ENCODE data around the gene RBBP5. TPM values are rescaled to one million over a fixed set of nuclear protein-coding genes. Genes with fewer than 3 reads are reported as not detected.

Gene RBBP5
- total RNA-seq, 1 experiment from 2014 or later, result 20.5 TPM

DNA sequence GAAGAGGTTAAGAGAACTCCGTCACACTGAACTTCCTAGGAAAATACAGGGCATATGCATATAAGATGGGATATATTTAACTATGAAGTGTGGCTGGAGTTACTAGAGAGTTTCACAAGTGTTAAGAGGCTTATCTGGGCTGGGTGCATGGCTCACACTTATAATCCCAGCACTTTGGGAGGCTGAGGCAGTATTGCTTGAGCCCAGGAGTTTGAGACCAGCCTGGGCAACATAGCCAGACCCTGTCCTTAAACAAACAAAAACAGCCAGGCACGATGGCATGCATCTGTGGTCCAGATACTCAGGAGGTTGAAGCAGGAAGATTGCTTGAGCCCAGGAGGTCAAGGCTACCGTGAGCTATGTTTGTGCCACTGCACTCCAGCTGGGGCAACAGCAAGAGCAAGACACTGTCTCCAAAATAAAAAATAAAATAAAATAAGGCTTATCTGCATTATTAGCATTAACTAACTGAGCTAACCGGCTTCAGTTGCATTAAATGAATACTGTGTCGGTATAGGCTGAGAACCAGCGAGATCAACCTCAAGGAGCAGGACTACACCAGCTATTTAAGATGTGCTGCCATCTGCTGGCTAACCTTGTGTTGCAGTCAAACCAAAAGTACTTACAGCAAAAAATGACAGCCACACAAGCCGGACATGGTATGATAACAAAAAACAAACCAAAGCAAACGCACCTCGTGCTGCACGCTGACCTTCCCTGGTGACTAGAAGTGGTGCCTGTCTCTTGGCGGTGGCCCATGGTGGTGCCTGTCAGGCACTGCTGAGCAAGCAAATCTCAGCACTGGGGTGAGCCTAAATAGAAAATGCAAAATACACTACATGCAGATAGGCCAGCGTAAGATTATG, 19.7 kb upstream of the RBBP5 start:
- Histone ChIP-seq H3K9me3 (no peaks in the 10 kb centered on the region), H3K27me3 (no peaks in the 10 kb centered on the region), H3K36me3 (peaks cover 9% of the 10 kb centered on the region), H3K4me3 (no peak overlapping the region)
- peak; percentile 62 for DNase-seq

DNA sequence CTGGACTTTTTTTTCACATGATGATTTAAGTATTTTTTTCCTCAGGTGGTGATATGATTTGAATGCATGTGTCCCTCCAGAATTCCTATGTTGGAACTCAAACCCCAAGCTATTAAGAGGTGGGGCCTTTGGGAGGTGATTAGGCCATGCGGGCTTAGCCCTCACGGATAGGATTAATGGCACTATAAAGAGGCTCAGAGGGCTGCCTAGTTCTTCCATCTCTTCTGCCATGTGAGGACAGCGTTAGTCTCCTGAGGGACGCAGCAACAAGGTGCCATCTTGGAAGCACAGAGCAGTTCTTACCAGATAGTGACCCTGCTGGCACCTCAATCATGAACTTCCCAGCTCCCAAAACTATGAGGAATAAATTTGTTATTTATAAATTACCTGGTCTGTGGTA, 18.3 kb upstream of the RBBP5 start:
- no peaks in the 10 kb centered on the region for H3K36me3 ChIP-seq
- H3K4me3 ChIP-seq, result no peak overlapping the region
- no peaks in the 10 kb centered on the region for H3K9me3 ChIP-seq
- no peaks in the 10 kb centered on the region for H3K27me3 ChIP-seq
- no peak for DNase-seq

DNA sequence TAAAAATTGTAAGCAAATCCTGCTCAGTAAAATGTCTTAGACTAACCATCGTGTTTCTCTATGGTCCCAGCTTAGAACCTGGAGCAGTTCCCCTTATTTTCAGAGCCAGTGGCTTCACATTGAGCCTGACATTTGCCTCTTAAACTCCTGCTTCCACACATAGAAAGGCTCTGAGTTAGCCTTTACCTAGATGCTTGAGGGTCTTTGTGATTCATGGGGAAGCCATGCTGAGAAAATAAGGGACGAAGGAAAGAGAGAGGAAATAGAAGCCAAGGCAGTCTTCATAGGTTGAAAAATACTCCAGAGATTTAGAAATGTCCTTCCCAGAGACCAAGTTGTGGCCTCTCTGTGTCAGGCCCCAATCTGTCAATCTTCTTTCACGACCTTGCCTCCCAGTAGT, 16.1 kb upstream of the RBBP5 start:
- Histone ChIP-seq H3K27me3 (no peaks in the 10 kb centered on the region), H3K36me3 (no peaks in the 10 kb centered on the region), H3K9me3 (no peaks in the 10 kb centered on the region), H3K4me3 (no peak overlapping the region)
- no peak for DNase-seq

DNA sequence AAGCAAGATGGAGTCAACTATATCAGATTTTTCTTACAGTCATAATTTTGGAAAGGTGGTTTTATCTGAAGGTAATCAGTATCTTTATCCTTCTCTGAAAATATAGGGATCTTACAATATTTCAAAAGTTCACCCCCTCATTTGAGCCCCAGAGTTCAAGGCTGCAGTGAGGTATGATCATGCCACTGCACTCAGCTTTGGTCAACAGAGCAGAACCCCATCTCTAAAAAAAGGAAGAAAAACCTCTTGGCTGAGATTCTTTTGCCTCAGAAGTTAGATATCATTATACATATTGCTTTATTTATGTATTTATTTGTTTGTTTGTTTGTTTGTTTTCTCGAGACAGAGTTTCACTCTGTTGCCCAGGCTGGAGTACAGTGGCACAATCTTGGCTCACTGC, 11.5 kb upstream of the RBBP5 start:
- Histone ChIP-seq H3K27me3 (no peaks in the 10 kb centered on the region), H3K36me3 (no peaks in the 10 kb centered on the region), H3K9me3 (no peaks in the 10 kb centered on the region), H3K4me3 (no peak overlapping the region)
- no peak for DNase-seq

DNA sequence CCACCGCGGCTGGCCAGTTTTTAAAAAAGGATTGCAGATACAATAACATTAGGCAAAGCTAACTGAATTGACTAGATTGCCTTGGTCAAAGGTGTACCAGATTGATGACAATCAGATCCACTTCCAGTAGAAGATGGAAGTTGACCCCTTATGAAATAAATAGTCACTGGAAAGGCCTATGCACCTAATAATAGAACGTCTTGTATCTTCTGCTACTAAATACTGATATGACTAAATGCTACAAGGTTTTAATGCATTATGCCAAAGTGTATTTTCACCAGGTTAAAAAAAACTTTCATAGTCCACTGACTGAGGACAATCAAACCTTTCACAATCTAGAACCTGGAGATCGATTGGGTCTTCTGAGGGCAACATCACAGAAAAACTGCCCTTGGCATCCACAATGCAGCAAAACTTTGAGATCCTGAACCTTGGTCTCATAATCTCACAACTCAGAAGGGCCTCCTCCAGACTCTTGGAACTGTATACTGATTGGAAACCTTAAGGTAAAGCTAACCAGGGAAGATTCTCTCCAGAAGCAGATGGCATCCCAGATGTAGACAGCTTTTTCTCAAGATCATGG, 7.8 kb upstream of the RBBP5 start:
- Histone ChIP-seq H3K27me3 (no peaks in the 10 kb centered on the region), H3K36me3 (no peaks in the 10 kb centered on the region), H3K4me3 (no peak overlapping the region), H3K9me3 (no peaks in the 10 kb centered on the region)
- no peak for DNase-seq

DNA sequence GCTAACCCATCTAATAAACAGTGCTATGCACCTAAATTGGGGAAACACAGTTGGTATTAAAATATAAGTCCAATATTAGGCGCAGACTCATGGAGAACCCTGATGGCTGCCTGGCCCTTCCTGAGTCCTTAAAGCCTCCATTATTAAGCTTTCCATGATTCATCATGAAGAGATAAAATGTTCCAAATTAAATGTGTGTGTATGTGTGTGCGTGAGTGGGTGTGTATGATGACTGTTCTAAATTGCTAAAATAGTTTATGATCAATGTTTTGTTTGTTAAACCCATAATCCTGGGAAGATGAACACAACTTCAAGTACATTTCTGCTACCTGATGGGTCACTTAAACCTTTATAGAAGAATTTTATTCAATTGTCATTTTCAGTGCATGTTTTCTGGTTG, 6.3 kb upstream of the RBBP5 start:
- Histone ChIP-seq H3K4me3 (no peak overlapping the region), H3K36me3 (no peaks in the 10 kb centered on the region), H3K27me3 (no peaks in the 10 kb centered on the region), H3K9me3 (no peaks in the 10 kb centered on the region)
- DNase-seq, result no peak

DNA sequence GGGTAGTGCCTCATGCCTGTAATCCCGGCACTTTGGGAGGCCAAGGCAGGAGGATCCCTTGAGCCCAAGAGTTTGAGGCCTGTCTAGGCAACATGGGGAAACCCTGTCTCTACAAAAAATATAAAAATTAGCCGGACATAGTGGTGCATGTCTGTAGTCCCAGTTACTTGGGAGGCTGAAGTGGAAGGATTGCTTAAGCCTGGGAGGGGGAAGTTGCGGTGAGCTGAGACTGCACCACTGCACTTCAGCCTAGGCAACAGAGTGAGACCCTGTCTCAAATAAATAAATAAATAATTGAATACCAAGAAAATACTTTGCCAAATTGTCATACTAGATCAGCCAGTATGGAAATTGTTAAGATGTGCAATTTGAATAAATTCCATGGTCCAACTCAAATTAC, 5.9 kb upstream of the RBBP5 start:
- Histone ChIP-seq H3K27me3 (no peaks in the 10 kb centered on the region), H3K36me3 (no peaks in the 10 kb centered on the region), H3K4me3 (no peak overlapping the region), H3K9me3 (no peaks in the 10 kb centered on the region)
- DNase-seq, result no peak

DNA sequence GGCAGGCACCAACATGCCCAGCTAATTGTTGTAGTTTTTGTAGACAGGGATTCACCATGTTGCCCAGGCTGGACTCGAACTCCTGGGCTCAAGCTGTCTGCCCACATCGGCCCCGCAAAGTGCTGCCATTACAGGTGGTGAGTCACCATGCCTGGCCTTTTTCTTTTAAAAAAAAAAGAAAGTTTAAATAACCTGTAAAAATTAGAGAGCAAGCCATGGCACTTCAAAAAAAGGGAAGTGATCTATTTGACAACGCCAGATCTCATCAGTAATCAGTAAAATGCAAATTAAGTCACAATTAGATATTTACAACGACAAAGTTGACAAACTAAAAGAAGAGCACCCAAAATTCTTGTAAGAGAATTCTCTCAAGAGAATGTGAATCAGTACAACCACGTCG, 2.9 kb upstream of the RBBP5 start:
- no peak overlapping the region for H3K4me3 ChIP-seq
- H3K36me3 ChIP-seq, result peaks cover 5% of the 10 kb centered on the region; the same call in 1 of the 2 replicates
- no peaks in the 10 kb centered on the region for H3K9me3 ChIP-seq

DNA sequence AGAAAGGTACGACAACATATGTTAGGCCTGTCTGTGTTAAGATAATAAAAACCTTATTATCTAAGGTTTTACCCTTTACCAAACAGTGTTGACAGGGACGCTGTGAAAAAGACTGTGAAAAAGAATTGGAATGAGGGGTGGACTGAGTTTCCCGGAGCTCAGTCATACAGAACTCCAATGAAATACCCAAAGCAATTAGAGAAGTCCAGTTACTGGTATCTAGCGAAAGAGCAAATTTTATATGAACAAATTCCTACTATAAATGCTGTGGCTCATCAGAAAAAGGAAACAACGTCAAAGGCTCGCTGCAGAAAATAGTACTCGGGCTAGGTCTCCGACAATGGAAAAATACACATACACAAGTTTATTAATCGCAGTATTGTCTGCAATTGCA, 708 bp upstream of the RBBP5 start:
- DNase-seq, result no peak
- H3K9me3 ChIP-seq, result no peaks in the 10 kb centered on the region
- peaks cover 21% of the 10 kb centered on the region for H3K36me3 ChIP-seq
- H3K4me3 ChIP-seq, result peak overlapping the region; percentile 82
- no peaks in the 10 kb centered on the region for H3K27me3 ChIP-seq

More for the DNA sequence above, 2.9 kb upstream of the RBBP5 start:
- no peaks in the 10 kb centered on the region for H3K27me3 ChIP-seq
- DNase-seq, result no peak

DNA sequence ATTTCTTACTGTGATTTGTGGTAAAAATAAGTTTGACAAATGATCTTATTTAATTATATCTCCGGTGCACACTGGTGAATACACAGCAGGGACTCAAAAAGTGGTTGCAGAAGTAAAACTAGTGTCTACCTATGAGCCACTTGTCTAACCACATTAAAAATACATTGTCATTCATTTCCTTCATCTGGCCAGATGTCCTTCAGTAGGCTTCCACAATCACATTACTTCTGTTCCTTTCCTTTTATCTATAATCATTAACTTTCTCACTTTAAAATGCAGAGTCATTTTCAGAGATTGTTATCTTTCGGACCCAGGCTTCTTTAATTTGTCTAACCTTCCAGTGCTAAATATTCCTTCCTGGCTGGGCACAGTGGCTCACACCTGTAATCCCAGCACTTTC, 3.0 kb downstream of the RBBP5 start:
- Histone ChIP-seq H3K4me3 (no peak overlapping the region), H3K36me3 (peaks cover 45% of the 10 kb centered on the region), H3K9me3 (no peaks in the 10 kb centered on the region), H3K27me3 (no peaks in the 10 kb centered on the region)
- no peak for DNase-seq

DNA sequence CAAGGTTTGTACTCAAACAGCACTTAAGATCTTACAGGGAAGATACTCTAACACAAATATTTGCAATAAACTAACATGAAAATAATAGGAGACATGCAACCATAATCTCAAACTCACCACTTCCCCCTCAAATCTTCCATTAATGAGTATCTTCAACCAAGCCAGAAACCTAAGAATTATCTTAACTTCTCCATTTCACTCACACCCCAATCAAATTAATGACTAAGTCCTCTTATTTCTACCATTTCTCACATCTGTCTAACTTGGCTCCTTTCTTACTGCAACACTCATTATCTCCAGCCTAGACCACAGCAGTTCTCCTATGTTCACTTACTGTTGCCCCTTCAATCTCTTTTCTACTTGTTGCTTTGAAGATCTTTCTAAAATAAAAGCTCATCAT, 10.4 kb downstream of the RBBP5 start:
- H3K27me3 ChIP-seq, result no peaks in the 10 kb centered on the region
- no peak overlapping the region for H3K4me3 ChIP-seq
- peaks cover 65% of the 10 kb centered on the region for H3K36me3 ChIP-seq
- H3K9me3 ChIP-seq, result no peaks in the 10 kb centered on the region
- no peak for DNase-seq

DNA sequence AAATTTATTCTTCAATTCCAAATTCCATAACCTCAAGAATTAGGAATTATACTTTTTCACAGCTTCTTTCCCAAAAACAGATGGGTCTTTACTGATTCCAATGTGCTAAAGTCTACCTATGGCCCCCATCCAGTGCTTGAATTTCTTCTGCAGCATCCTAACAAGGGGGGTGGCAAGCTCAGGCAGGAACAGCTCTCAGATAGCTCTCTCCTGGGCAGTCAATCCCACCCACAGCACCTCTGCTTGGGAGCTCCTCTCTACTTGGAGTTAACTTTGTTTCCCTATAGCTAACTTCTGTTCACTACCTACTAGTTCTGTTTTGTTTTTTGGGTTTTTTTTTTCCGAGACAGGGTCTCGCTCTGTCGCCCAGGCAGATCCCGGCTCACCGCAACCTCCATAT, 12.1 kb downstream of the RBBP5 start:
- no peaks in the 10 kb centered on the region for H3K27me3 ChIP-seq
- no peak for DNase-seq
- peaks cover 72% of the 10 kb centered on the region for H3K36me3 ChIP-seq
- no peak overlapping the region for H3K4me3 ChIP-seq
- H3K9me3 ChIP-seq, result no peaks in the 10 kb centered on the region

DNA sequence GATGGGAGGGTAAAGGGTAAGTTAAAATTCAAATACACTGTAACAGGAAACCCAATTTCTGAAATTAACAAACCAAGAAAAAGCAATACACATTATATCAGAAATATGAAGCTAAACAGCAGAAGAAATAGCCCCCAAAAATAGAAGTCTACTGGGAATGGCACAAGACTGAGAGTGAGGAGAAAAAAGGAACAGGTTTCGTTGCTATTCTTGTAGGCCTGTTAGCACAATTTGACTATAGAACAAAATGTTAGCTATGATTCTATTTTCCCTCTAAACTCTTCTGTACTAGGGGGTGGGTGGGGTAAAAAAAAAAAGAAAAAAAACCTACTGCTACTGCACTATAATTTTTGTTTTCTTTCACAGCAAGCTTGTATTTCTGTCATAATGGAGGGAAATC, 12.5 kb downstream of the RBBP5 start:
- H3K36me3 ChIP-seq, result peaks cover 70% of the 10 kb centered on the region
- no peaks in the 10 kb centered on the region for H3K27me3 ChIP-seq
- DNase-seq, result no peak
- H3K9me3 ChIP-seq, result no peaks in the 10 kb centered on the region
- no peak overlapping the region for H3K4me3 ChIP-seq

DNA sequence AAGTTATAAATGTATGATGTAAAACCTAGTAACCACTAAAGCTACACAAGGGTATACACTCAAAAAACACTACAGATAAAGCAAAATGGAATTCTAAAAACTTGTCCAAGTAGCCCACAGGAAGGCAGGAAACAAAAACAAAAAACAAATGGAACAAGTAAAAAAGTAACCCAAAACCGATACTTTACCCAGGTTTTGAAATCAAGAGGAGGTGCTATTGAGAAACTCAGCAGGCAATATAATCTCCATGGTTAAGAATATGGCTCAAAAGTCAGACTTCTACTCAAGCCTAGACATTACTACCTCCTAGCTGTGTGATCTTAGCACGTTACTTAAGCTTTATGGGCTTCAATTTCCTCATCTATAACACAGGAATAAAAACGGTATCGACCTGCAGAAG, 13.3 kb downstream of the RBBP5 start:
- Histone ChIP-seq H3K36me3 (peaks cover 70% of the 10 kb centered on the region), H3K4me3 (no peak overlapping the region), H3K27me3 (no peaks in the 10 kb centered on the region), H3K9me3 (no peaks in the 10 kb centered on the region)
- DNase-seq, result no peak

DNA sequence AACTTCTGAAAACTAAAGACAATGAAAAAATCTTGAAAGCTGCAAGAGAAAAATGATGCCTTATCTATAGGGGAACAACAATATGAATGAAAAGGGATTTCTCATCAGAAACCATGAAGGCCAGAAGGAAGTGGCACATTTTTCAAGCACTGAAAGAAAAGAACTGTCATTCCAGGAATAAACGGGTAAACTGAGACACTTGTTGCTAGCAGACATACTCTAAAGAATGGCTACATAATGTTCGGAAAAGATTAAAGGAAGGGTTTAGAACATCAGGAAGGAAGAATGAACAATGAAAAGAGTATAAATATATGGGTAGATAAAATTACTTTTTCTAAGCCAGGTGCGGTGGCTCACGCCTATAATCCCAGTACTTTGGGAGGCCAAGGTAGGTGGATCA, 14.5 kb downstream of the RBBP5 start:
- H3K9me3 ChIP-seq, result no peaks in the 10 kb centered on the region
- H3K27me3 ChIP-seq, result no peaks in the 10 kb centered on the region
- H3K36me3 ChIP-seq, result peaks cover 71% of the 10 kb centered on the region
- H3K4me3 ChIP-seq, result no peak overlapping the region
- no peak for DNase-seq

DNA sequence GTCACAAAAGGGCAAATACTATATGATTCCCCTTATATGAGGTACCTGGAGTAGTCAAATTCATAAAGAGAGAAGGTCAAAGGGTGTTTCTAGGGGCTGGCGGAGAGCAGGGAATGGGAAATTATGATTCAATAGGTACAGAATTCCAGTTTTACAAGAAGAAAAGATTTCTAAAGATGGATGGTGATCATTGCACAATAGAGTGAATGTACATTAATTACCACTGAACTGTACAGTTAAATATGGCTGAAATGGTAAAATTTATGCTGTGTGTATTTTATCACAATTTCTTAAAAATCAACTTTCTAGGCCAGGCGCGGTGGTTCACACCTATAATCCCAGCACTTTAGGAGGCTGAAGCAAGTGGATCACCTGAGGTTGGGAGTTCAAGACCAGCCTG, 19.4 kb downstream of the RBBP5 start:
- DNase-seq, result no peak
- Histone ChIP-seq H3K9me3 (no peaks in the 10 kb centered on the region), H3K27me3 (no peaks in the 10 kb centered on the region), H3K4me3 (no peak overlapping the region), H3K36me3 (peaks cover 89% of the 10 kb centered on the region)

DNA sequence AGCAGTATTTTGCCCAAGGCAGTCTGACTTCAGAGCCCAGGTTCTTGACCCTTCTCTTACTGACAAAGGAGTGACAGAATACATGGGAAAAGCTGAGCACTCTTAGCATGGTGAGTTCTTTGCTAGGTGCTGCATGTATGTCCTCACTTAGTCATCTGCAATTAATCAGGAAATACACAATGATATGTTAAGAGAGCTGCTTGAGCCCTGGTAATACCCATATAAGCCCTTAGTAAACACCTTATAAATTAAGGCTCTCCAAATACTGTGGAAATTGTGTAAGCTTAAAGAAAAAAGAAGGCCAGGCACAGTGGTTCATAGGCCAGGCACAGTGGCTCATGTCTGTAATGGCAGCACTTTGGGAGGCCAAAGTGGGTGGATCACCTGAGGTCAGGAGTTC, 23.5 kb downstream of the RBBP5 start:
- peaks cover 89% of the 10 kb centered on the region for H3K36me3 ChIP-seq
- H3K9me3 ChIP-seq, result no peaks in the 10 kb centered on the region
- no peaks in the 10 kb centered on the region for H3K27me3 ChIP-seq
- DNase-seq, result no peak
- H3K4me3 ChIP-seq, result no peak overlapping the region

DNA sequence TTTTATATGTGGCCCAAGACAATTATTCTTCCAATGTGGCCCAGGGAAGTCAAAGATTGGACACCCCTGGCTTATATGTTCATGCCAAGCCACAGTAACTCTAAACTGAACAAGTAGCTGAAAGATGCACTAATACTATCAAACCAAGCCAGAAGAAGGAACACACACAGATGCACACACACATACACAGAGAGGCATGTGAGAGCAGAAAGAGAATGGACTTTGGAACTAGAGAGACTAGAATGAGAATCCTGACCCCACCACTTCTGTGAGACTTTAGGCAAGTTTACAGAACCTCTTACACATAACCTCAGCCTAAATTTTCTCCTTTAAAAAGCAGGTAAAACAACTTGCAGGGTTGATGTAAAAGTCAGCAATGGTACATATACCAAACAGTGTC, 26.4 kb downstream of the RBBP5 start:
- no peak overlapping the region for H3K4me3 ChIP-seq
- H3K9me3 ChIP-seq, result no peaks in the 10 kb centered on the region
- H3K27me3 ChIP-seq, result no peaks in the 10 kb centered on the region
- no peak for DNase-seq
- H3K36me3 ChIP-seq, result peaks cover 93% of the 10 kb centered on the region

Measured in MG63 (cell line).